NCI-H345 treated with DMSO at 0.1 percent for 48 hours (cell line): ENCODE results near the gene MRPL42.
"Not testable (repeated sequence)": the region's sequence is repeated elsewhere in the genome, so short reads cannot be mapped to it uniquely, and the experiment has no call there.

Source experiments
- DNase-seq: peaks from one replicate; lab custom pipeline; 2025; ENCODE audit not compliant: unreplicated experiment; lab: John Stamatoyannopoulos, UW

MRPL42 gene

GRCh38 chr12:93467351-93468007, at the start of gene MRPL42:
Gene MRPL42 (plus strand): TSS chr12:93467514. CDS start chr12:93469286, 1,772 bp downstream.
- peak; percentile 69 for DNase-seq

GRCh38 chr12:93417967-93418480, 49.3 kb upstream of the MRPL42 start:
- no peak for DNase-seq

DNA sequence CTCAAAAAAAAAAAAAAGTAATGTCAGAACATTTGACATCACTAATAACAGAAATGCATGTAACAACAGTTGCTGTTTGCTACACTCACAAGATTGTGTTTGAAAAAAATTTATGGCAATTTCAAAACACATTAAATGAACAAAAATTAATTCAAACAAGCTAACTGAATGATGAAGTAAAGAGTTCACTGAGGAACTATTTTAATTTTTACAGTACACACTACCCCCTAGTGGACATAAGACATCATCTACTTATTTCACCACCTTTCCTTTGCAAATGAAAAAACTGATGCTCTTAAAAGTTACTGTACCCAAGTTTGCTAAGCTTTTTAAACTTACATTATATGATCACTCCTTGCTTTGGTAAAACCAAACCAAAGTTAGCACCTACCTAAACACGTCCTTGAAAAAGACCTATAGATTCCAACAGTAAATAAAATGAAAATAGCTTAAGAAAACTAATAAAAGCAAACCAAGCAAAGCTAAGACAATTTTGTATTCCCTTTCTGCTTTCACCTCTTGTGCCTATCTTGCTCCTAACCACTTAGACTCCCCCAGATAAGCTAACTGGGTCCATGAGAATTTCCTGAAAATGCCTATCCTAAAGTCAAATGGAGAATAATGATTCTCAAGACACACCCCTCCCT, 47.8 kb upstream of the MRPL42 start:
- no peak for DNase-seq

DNA sequence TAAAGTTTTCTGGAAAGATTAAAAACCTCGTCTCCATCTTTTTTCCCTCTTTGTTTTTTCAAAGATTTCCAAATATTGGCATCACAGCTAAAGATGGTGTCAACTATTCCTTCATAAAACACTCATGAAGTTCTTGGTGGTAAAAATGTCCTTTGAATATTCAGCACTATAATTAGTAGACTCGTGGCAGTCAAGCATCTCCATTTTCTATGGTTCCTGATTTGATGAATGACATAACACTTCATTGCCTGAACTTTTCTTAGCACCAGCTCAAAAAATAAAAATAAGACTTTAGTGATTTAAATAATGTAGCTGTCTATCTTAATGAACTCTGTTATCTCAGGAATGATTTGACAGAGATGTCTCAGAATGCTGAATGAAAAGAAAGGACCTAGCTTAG, 45.3 kb upstream of the MRPL42 start:
- DNase-seq = no peak

GRCh38 chr12:93425736-93426411, 41.4 kb upstream of the MRPL42 start:
- DNase-seq = no peak

GRCh38 chr12:93426412-93426805, 40.9 kb upstream of the MRPL42 start:
- DNase-seq = no peak

- DNase-seq = no peak
These were observed 39.3 kb upstream of the MRPL42 start for GRCh38 chr12:93427779-93428564.

DNA sequence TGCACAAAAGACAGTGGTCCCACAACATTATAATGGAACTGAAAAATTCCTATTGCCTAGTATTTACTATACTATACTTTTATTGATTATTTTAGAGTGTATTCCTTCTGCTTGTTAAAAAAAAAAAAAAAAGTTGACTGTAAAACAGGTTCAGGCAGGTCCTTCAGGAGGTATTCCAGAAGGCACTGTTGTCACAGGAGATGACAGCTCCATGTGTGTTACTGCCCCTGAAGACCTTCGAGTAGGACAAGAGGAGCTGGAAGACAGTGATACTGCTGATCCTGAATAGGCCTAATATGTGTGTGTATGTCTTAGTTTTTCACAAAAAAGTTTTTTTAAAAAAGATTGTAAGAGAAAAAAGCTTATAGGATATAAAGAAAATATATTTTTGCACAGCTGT, 37.9 kb upstream of the MRPL42 start:
- no peak for DNase-seq

GRCh38 chr12:93429852-93430251, 37.5 kb upstream of the MRPL42 start:
- no peak for DNase-seq

DNA sequence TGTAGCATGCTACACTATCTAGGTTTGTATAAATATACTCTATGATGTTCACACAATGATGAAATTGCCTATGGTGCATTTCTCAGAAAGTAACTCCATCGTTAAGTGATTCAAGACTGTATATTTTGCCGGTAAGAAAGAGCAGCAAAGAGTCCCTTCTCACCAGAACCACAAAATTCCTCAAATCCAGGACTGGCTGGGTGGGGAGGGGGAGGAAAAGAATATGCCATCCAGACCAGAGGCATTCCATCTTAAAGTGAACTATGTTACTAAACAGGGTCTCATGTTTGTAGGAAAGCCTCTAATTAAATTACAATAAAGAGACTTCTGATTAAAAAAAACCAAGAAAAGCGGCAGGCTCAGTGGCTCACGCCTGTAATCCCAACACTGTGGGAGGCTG, 37.0 kb upstream of the MRPL42 start:
- no peak for DNase-seq

- not testable (repeated sequence) for DNase-seq
These were observed 35.3 kb upstream of the MRPL42 start for GRCh38 chr12:93432031-93432430.

DNA sequence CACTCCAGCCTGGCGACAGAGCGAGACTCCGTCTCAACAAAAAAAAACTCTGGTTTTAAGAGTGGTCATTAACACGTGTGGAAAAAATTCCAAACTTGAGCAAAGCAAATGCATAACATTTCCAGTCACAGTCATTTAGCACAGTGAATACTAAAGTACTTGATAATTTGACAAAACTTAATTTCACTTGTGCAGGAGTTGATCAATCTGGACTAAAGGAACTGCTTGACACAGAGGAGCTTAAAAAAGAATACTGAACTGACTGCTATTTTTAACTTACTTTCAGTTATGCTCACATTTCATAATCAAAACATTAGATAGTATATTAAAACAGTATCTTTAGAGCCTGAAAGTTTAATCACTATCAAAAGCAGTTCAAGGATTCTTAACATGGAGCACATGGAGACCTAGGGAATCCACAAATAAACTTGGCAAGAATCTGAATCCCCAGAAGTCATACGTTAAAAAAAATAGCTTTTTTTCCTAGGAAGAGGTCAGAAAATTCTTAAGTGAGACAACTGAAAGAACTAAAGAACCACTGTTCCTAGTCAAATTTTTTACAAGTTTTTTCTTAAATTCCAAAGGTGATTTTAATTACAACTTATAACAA, 33.0 kb upstream of the MRPL42 start:
- no peak for DNase-seq

- no peak for DNase-seq
These were observed 28.9 kb upstream of the MRPL42 start for GRCh38 chr12:93438266-93439050.

GRCh38 chr12:93440043-93440835, 27.1 kb upstream of the MRPL42 start:
- DNase-seq = no peak

DNA sequence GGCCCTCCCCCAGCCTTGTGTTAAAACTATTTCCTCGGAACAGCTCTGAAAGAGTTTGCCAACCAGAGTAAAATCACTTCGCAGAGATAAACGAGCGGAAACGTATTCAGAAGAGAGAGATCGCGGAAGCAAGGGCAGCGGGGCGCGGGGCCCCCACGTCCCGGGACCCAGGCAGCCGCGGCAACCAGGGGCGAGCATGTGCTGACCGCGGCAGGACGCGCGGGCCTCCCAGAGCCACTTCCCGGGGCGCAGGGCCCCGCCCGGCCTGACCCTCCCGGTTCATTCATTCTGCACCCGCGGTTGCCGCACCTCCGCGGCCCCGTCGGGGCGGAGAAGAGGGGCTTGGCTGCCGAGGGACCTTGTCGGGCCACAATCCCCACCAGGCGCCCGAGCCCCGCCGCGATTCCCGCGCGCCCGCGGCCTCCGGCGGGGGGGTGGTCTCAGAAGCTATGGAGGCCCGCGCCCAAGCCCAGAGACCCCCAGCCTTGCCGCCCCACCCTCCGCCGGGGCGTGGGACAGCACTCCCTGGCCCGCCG, 26.2 kb upstream of the MRPL42 start:
- DNase-seq = no peak

DNA sequence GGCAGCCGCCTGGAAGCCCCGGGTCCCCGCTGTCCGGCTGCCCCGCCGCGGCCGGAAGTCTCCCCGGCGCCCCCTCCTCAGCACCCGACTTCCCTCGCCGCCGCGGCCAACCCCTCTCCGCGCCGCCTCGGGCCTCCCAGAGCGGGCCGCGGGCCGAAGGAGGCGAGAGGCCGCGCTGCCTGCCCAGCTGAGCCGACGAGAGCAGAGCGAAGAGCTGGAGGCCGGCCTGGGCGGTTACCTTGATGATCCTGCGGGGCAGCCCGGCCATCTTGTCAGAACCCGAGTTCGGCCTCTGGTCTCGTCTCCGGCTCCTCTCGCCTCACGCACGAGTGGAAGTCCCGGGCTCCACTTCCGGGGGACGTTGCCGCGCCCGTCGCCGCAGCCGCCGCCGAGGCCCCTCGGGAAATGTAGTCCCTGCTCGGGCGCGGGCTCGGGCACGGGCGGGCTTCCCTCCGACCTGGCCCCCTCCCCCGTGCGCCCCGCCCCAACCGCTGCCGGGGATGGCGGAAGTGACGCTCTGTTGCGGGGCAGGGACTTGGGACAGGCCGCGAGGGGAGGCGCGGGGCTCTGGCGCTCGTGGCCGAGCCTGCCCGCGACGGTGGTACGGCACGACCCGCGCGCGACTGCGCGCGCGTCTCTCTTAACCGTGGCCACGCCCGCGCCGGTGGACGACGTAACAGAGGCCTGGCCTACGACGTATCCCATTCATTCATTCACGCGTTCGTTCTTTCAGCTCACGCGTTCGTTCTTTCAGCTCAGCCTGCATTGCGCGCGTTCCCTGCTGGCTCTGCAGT, 25.5 kb upstream of the MRPL42 start, which contains the start of gene UBE2N:
UBE2N (minus strand) TSS at position 331 of the 794 bp plus-strand sequence; CDS start at position 268, 63 bp downstream.
- DNase-seq = peak; percentile 88

DNA sequence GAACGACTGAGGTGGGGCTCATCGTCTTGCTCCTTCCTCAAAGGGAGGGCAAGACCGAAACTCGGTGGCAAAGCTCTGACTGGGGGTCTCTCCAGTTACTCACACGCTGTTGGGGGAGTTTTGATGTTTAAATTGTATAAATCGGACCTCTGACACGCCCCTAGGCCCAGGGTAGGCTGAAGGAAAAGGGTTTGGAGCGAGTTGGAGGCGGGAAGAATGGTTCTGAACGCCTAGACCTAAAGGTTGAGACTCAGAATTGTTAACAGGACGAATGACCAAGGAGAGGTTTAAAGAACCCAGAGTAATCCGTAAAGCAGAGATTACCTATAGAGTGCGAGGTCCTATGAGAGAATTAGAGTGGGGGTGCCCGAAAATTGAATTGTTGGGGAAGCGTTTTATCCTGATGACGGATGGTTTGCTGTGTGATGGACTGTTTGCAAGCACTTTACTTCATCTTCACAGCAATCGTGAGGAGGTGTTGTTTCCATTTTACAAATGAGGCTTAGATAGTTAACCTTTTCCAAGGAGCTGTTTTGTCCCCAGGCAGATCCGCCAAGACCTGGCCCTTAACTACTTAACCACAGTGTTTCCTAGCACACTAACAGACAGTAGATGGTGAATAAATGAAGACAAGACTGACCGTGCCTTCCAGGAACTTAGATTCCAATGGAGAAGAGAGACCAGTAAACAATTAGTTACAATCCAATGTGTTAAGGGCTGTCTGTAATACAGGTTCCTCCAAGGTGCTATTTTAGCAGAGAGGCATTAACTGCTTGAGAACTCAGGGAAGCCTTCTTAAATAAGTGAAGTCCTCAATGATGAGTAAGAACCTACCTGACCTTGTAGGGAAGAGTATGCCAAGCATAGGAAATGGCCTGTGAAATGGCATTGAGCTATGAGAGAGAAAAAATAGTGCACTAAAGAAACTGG, 24.6 kb upstream of the MRPL42 start:
- DNase-seq = no peak
